HepG2 (cell line): ENCODE data around the gene SLC8A2. TPM values are rescaled to one million over a fixed set of nuclear protein-coding genes. Genes with fewer than 3 reads are reported as not detected.

Experiments used
- AHDC1 ChIP-seq: sonication (generic); formaldehyde crosslinking; IDR thresholded peaks from 2 replicates; pipeline ENCODE4 v1.5.1; 2020; ENCODE audit warnings: mild to moderate bottlenecking, missing genetic modification reagents, borderline replicate concordance
- ATAD3A ChIP-seq: sonication (generic); formaldehyde crosslinking; IDR thresholded peaks from 2 replicates; pipeline ENCODE4 v1.4.0; 2020; ENCODE audit warnings: missing genetic modification reagents
- CHD4 ChIP-seq: fragments of 200-600 bp; sonication (generic); IDR thresholded peaks from 2 replicates; pipeline ENCODE4 v1.7.0; 2017; ENCODE audit warnings: mild to moderate bottlenecking, low read length, borderline replicate concordance
- DBP ChIP-seq: sonication (generic); formaldehyde crosslinking; IDR thresholded peaks from 2 replicates; pipeline ENCODE4 v1.4.0; 2020; ENCODE audit warnings: missing genetic modification reagents; ENCODE audit errors: not compliant biosample characterization
- GABPA ChIP-seq, 2 experiments: IDR thresholded peaks; 2 replicates each; pipeline ENCODE4 v1.6.1; 2011 to 2016; ENCODE audit warnings: low read depth in 2 of 2, low read length in 1 of 2, missing biosample characterization in 1 of 2, missing genetic modification characterization in 1 of 2
- HOXA9 ChIP-seq: sonication (generic); formaldehyde crosslinking; IDR thresholded peaks from 2 replicates; pipeline ENCODE4 v1.8.1; 2022; ENCODE audit warnings: missing genetic modification reagents, mild to moderate bottlenecking, moderate library complexity, borderline replicate concordance
- KAT8 ChIP-seq: IDR thresholded peaks from 2 replicates; pipeline ENCODE4 v1.6.1; 2016; ENCODE audit warnings: missing genetic modification reagents, missing compliant biosample characterization
- NAIF1 ChIP-seq: sonication (generic); formaldehyde crosslinking; IDR thresholded peaks from 2 replicates; pipeline ENCODE4 v1.5.0; 2020; ENCODE audit warnings: mild to moderate bottlenecking, missing genetic modification reagents, borderline replicate concordance
- NR2C2 ChIP-seq: sonication (generic); formaldehyde crosslinking; IDR thresholded peaks from 2 replicates; pipeline ENCODE4 v1.4.0; 2020; ENCODE audit warnings: missing genetic modification reagents, mild to moderate bottlenecking, moderate library complexity, borderline replicate concordance
- TCF7L2 ChIP-seq: IDR thresholded peaks from 2 replicates; pipeline ENCODE4 v1.6.1; 2011; ENCODE audit warnings: mild to moderate bottlenecking, low read depth, low read length, moderate library complexity
- TGIF2 ChIP-seq: IDR thresholded peaks from 2 replicates; pipeline ENCODE4 v1.6.1; 2016; ENCODE audit warnings: control low read depth, missing compliant biosample characterization
- ZNF230 ChIP-seq: sonication (generic); formaldehyde crosslinking; IDR thresholded peaks from 2 replicates; pipeline ENCODE4 v1.4.0; 2020; ENCODE audit warnings: mild to moderate bottlenecking, missing genetic modification reagents
- ZNF354B ChIP-seq: sonication (generic); formaldehyde crosslinking; IDR thresholded peaks from 2 replicates; pipeline ENCODE4 v1.8.0; 2022; ENCODE audit warnings: mild to moderate bottlenecking, missing genetic modification reagents
- ZNF468 ChIP-seq: sonication (generic); formaldehyde crosslinking; IDR thresholded peaks from 2 replicates; pipeline ENCODE4 v1.8.0; 2022; ENCODE audit warnings: mild to moderate bottlenecking, moderate library complexity, missing genetic modification reagents
- ZNF510 ChIP-seq: sonication (generic); formaldehyde crosslinking; IDR thresholded peaks from 2 replicates; pipeline ENCODE4 v1.4.0; 2020; ENCODE audit warnings: low read depth, mild to moderate bottlenecking, missing genetic modification reagents
- ZNF619 ChIP-seq: sonication (generic); formaldehyde crosslinking; IDR thresholded peaks from 2 replicates; pipeline ENCODE4 v1.4.0; 2020; ENCODE audit warnings: mild to moderate bottlenecking, missing genetic modification reagents
- polyA plus RNA-seq, 8 experiments: library from polyadenylated mRNA; depleted of rRNA in 3 of 8; stranded (reverse) in 7 of 8; unstranded in 1 of 8; fragments of >200 nt; fragmentation: Illumina TruSeq in 4 of 8; extraction: Trizol in 4 of 8; gene quantifications; 2 replicates each; pipeline versions ENCODE4 v1.2.1 to v1.2.3, GENCODE V29; 2011 to 2016; ENCODE audit warnings: low read depth in 4 of 8, missing spikeins in 1 of 8, mixed read lengths in 1 of 8; ENCODE audit not compliant: insufficient read depth in 1 of 8
- total RNA-seq, 5 experiments: library from RNA; depleted of rRNA; stranded (reverse); fragments of >200 nt; fragmentation: Illumina TruSeq; extraction: Trizol; gene quantifications; 2 replicates each; pipeline ENCODE4 v1.2.3, GENCODE V29; 2016; ENCODE audit warnings: low read depth in 1 of 5
- TF ChIP-seq, protein P1 (sequence below): sonication (generic); formaldehyde crosslinking; IDR thresholded peaks from 2 replicates; pipeline ENCODE4 v1.4.0; 2020; ENCODE audit warnings: mild to moderate bottlenecking, low read depth, missing genetic modification reagents

Gene SLC8A2
- total and polyA plus RNA-seq, 2 of the 13 experiments (the other 11 are each of a cell fraction or from before 2014, with no cell fraction given), result 0.02 TPM; not detected in 1

DNA sequence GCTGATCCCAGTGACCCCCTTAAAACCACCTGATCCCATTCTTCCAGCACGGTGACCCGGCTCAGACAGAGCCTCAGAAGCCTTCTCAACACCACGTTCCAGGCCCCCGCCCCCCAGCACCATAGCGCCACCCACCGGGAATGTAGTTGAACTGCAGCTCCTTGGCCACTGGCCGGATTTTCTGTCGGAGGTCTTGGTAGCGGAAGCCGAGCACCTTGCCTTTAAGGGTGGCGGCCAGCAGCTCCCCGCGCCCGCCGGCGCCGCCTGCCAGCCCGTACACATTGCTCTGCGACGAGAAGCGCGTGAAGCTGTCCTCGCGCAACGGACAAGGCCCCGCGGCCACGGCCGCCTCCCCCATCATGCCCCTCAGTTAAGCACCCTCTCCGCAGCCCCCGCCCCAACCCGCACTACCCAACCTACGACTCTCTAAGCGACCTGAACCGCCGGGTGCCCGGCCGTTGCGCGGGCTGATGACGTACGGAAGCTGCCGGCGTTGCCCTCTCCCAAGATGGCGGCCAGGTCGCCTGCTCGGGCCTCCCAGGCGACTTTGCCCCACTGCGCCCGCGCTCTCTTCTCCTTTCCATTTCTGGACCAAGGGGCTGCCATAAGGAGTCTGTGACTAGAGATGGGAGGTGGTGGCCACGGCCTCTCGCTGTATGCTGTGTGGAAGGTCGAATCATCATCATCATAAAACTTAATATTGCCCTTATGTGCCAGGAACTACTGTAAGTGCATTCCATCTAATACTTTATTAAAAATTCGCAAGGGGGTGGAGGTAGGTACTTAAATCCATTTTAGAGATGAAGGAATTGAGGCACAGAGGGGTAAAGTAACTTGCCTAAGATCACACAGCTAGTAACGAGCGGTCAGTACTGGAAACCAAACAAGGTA, 12.4 kb upstream of the SLC8A2 start, which contains the start of gene KPTN (continued):
- TF ChIP-seq NAIF1 (CRISPR knock-in tag), result 0 out of 2 replicates have a peak, but pooled peaks have one; percentile 28
- peak; percentile 76; the same call in 1 of the 2 replicates for TF ChIP-seq ZNF230 (CRISPR knock-in tag)
- no peak for TF ChIP-seq CHD4
- TF ChIP-seq TCF7L2, result no peak
- peak; percentile 9; the same call in 1 of the 2 replicates for TF ChIP-seq GABPA (IDR thresholded peaks at IDR 0.05; ENCODE audit: low read depth, low read length)
- peak; percentile 59; the same call in 1 of the 2 replicates for TF ChIP-seq GABPA (CRISPR knock-in tag; IDR thresholded peaks at IDR 0.05; ENCODE audit: low read depth)
- TF ChIP-seq KAT8, result peak; percentile 92
- TF ChIP-seq ZNF510 (CRISPR knock-in tag), result no peak
- no peak for TF ChIP-seq HOXA9 (CRISPR knock-in tag)
- TF ChIP-seq, protein P1, sequence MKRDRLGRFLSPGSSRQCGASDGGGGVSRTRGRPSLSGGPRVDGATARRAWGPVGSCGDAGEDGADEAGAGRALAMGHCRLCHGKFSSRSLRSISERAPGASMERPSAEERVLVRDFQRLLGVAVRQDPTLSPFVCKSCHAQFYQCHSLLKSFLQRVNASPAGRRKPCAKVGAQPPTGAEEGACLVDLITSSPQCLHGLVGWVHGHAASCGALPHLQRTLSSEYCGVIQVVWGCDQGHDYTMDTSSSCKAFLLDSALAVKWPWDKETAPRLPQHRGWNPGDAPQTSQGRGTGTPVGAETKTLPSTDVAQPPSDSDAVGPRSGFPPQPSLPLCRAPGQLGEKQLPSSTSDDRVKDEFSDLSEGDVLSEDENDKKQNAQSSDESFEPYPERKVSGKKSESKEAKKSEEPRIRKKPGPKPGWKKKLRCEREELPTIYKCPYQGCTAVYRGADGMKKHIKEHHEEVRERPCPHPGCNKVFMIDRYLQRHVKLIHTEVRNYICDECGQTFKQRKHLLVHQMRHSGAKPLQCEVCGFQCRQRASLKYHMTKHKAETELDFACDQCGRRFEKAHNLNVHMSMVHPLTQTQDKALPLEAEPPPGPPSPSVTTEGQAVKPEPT (CRISPR knock-in tag), result no peak
- TF ChIP-seq ZNF619 (CRISPR knock-in tag), result no peak; the same call in 1 of the 2 replicates
- no peak; the same call in 1 of the 2 replicates for TF ChIP-seq AHDC1 (CRISPR knock-in tag)
- no peak for TF ChIP-seq ZNF468 (CRISPR knock-in tag)
- TF ChIP-seq ZNF354B (CRISPR knock-in tag), result no peak
- no peak for TF ChIP-seq TGIF2 (CRISPR knock-in tag)
- TF ChIP-seq DBP (CRISPR knock-in tag), result peak; percentile 58
- TF ChIP-seq NR2C2 (CRISPR knock-in tag), result 0 out of 2 replicates have a peak, but pooled peaks have one; percentile 66
- no peak for TF ChIP-seq ATAD3A
